Measurements from ENCODE around the gene GALNT18.

DNA sequence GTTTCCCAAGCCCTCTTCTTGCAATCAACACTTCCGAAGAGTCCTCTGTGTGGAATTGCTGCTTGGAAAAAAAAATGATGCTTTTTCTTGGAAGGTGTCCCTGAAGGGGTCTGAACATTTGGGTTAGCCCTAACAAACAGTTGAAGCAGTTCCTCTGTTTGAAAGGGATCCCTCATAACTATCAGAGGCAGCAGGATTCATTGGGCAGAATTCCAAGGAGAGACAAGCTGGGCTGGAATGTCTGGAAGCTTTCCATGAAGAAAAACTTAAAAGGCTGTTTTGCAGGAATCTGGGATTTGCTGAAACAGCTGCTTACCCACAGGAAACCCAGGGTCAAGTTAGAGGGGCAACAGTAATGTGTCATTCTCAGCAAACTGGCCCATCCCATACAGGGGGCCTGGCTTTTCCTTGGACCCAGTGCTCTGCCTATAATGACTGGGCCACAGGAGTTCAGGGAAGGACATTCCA, 271.9 kb downstream of the GALNT18 start:
- TF ChIP-seq, protein P1, sequence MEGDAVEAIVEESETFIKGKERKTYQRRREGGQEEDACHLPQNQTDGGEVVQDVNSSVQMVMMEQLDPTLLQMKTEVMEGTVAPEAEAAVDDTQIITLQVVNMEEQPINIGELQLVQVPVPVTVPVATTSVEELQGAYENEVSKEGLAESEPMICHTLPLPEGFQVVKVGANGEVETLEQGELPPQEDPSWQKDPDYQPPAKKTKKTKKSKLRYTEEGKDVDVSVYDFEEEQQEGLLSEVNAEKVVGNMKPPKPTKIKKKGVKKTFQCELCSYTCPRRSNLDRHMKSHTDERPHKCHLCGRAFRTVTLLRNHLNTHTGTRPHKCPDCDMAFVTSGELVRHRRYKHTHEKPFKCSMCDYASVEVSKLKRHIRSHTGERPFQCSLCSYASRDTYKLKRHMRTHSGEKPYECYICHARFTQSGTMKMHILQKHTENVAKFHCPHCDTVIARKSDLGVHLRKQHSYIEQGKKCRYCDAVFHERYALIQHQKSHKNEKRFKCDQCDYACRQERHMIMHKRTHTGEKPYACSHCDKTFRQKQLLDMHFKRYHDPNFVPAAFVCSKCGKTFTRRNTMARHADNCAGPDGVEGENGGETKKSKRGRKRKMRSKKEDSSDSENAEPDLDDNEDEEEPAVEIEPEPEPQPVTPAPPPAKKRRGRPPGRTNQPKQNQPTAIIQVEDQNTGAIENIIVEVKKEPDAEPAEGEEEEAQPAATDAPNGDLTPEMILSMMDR (conservative IDR thresholded peaks at IDR 0.05) = no peak
- no peak for TF ChIP-seq ZFX (IDR thresholded peaks at IDR 0.05)
